Loucy (cell line): ENCODE data around the gene LDB3.

Experiments
- H2AFZ ChIP-seq: fragments of 200-600 bp; sonication (generic); 2 replicates; pipeline ENCODE4 v1.6.0; 2016; ENCODE audit warnings: antibody characterized with exemption, mild to moderate bottlenecking, low read length, moderate library complexity
- H3F3A ChIP-seq: fragments of 200-600 bp; 2 replicates; pipeline ENCODE4 v1.6.0; 2016; ENCODE audit warnings: antibody characterized with exemption, low read depth, mild to moderate bottlenecking
- H3K27me3 ChIP-seq: fragments of 200-600 bp; sonication (generic); 2 replicates; pipeline ENCODE4 v1.6.1; 2014; ENCODE audit warnings: low read length, mild to moderate bottlenecking; ENCODE audit not compliant: insufficient read depth, poor library complexity, severe bottlenecking
- H3K36me3 ChIP-seq: fragments of 200-600 bp; sonication (generic); 2 replicates; pipeline ENCODE4 v1.6.1; 2016; ENCODE audit warnings: low read length; ENCODE audit not compliant: insufficient read depth
- H3K4me1 ChIP-seq: fragments of 200-600 bp; sonication (generic); 2 replicates; pipeline ENCODE4 v1.5.1; 2014; ENCODE audit warnings: low read length, mild to moderate bottlenecking; ENCODE audit not compliant: insufficient read depth, poor library complexity, severe bottlenecking
- H3K4me2 ChIP-seq: fragments of 200-600 bp; sonication (generic); 2 replicates; pipeline ENCODE4 v1.6.0; 2014; ENCODE audit warnings: antibody characterized with exemption, low read length, low read depth, mild to moderate bottlenecking; ENCODE audit not compliant: poor library complexity, severe bottlenecking
- H3K4me3 ChIP-seq: fragments of 200-600 bp; sonication (generic); 2 replicates; pipeline ENCODE4 v1.5.1; 2014; ENCODE audit warnings: low read length, mild to moderate bottlenecking, mixed read lengths; ENCODE audit not compliant: poor library complexity, severe bottlenecking
- H3K79me2 ChIP-seq: fragments of 200-600 bp; sonication (generic); 2 replicates; pipeline ENCODE4 v1.6.1; 2014; ENCODE audit warnings: low read length; ENCODE audit not compliant: insufficient read depth
- H3K9ac ChIP-seq: fragments of 200-600 bp; sonication (generic); 2 replicates; pipeline ENCODE4 v1.6.0; 2014; ENCODE audit warnings: mild to moderate bottlenecking, low read depth, low read length, moderate library complexity; ENCODE audit not compliant: poor library complexity, severe bottlenecking
- H3K9me2 ChIP-seq: fragments of 200-600 bp; sonication (generic); replicated peaks from 2 replicates; pipeline ENCODE4 v1.6.1; 2016; ENCODE audit warnings: low read depth, low read length, mixed read lengths
- H3K9me3 ChIP-seq: fragments of 200-600 bp; sonication (generic); 2 replicates; pipeline ENCODE4 v1.6.1; 2014; ENCODE audit warnings: mild to moderate bottlenecking, antibody characterized with exemption, low read length, low read depth; ENCODE audit not compliant: insufficient read depth
- H4K20me1 ChIP-seq: fragments of 200-600 bp; sonication (generic); 2 replicates; pipeline ENCODE4 v1.6.0; 2014; ENCODE audit warnings: antibody characterized with exemption, low read length, mild to moderate bottlenecking; ENCODE audit not compliant: insufficient read depth, poor library complexity, severe bottlenecking
- EZH2phosphoT487 ChIP-seq: fragments of 200-600 bp; IDR thresholded peaks from 2 replicates; pipeline ENCODE4 v1.6.1; 2018; ENCODE audit warnings: antibody characterized with exemption, mild to moderate bottlenecking, moderate library complexity, borderline replicate concordance
- TF ChIP-seq, protein P1 (sequence below): fragments of 200-600 bp; sonication (generic); conservative IDR thresholded peaks from 2 replicates; pipeline ENCODE4 v1.5.1; 2014; ENCODE audit warnings: mild to moderate bottlenecking, antibody characterized with exemption, low read length

The LDB3 gene

DNA sequence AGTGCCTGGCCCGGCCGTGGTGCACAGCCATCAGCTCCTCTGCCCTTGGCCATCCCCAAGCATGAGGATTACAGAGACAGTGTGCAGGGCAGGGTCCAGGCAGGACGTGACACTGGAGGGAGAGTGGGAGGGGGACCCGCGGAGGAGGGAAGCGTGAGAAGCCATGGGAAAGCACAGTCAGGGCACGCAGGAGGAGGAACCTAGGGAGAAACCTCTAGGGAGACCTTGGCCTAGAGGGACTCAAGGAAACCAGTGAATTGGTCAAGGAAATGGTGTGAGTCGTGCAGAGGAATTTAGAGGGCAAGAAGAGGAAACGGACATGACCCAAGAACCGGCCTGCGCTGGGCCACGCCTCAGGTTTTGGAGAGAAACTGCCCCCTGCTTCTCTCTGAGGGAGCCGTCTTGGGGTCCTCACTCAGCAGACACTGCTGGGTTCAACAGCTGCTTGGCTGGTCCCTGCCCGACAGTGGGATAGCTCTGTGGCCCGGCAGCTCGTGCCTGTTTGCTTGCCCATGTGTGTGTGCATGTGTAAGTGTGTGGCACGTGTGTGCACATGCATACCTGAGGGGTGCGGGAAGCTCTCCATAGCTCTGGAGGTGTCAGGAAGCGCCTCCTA, 10.8 kb upstream of the LDB3 start:
- H4K20me1 ChIP-seq: no peaks in the 10 kb centered on the region
- H2AFZ ChIP-seq: no peak overlapping the region
- H3K9ac ChIP-seq: no peak overlapping the region
- TF ChIP-seq, protein P1, sequence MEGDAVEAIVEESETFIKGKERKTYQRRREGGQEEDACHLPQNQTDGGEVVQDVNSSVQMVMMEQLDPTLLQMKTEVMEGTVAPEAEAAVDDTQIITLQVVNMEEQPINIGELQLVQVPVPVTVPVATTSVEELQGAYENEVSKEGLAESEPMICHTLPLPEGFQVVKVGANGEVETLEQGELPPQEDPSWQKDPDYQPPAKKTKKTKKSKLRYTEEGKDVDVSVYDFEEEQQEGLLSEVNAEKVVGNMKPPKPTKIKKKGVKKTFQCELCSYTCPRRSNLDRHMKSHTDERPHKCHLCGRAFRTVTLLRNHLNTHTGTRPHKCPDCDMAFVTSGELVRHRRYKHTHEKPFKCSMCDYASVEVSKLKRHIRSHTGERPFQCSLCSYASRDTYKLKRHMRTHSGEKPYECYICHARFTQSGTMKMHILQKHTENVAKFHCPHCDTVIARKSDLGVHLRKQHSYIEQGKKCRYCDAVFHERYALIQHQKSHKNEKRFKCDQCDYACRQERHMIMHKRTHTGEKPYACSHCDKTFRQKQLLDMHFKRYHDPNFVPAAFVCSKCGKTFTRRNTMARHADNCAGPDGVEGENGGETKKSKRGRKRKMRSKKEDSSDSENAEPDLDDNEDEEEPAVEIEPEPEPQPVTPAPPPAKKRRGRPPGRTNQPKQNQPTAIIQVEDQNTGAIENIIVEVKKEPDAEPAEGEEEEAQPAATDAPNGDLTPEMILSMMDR: no peak
- no peak for TF ChIP-seq EZH2phosphoT487
- no peaks in the 10 kb centered on the region for H3K79me2 ChIP-seq
- no peaks in the 10 kb centered on the region for H3K4me1 ChIP-seq
- H3K27me3 ChIP-seq: no peaks in the 10 kb centered on the region
- no peaks in the 10 kb centered on the region for H3K9me3 ChIP-seq
- H3F3A ChIP-seq: no peaks in the 10 kb centered on the region
- H3K4me2 ChIP-seq: no peak overlapping the region
- H3K36me3 ChIP-seq: no peaks in the 10 kb centered on the region
- no peaks in the 10 kb centered on the region for H3K9me2 ChIP-seq
- H3K4me3 ChIP-seq: no peak overlapping the region

DNA sequence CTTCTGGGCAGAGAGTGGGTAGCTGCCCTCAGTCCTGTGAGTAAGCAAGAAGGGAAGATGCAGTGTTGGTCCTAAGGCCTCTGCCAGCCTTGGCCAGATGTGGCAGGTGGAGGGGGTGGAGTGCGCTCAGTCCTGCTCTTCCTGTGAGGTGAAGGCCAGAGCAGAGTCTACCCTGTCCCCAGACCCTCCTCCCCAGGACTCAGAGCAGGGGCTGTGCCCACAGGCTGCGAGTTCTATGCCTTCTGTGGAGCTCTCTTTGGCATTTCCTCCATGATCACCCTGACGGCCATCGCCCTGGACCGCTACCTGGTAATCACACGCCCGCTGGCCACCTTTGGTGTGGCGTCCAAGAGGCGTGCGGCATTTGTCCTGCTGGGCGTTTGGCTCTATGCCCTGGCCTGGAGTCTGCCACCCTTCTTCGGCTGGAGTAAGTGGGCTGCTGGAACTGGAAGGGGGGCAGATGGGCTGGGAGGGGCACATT, 10.0 kb upstream of the LDB3 start:
- Histone ChIP-seq H3K79me2 (no peaks in the 10 kb centered on the region), H3K27me3 (no peaks in the 10 kb centered on the region), H3K4me2 (no peak overlapping the region), H3K36me3 (no peaks in the 10 kb centered on the region), H3F3A (no peaks in the 10 kb centered on the region), H3K9me3 (no peaks in the 10 kb centered on the region), H2AFZ (no peak overlapping the region), H3K4me1 (no peaks in the 10 kb centered on the region), H4K20me1 (no peaks in the 10 kb centered on the region), H3K4me3 (no peak overlapping the region), H3K9ac (no peak overlapping the region), H3K9me2 (no peaks in the 10 kb centered on the region)
- TF ChIP-seq EZH2phosphoT487: no peak

DNA sequence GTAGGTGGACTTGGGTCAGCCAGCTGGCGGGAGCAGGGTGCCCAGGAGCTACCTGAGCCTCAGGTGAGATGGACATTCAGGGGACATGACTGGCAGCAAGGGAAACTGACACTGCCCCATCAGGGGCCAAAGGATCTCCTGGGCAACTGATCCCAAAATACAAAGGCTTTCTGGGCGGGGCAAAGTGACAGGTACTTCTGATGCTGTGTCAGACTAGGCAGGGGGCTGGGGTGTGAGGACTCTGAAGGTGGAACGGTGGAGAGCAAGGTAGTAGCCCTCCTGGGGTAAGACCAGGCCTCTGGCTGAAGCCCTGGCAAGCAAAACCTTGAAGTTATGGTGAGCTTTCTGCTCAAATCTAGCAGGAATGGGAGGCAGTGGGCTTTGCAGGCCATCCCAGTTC, 9.6 kb upstream of the LDB3 start:
- Histone ChIP-seq H3K27me3 (no peaks in the 10 kb centered on the region), H3K36me3 (no peaks in the 10 kb centered on the region), H3F3A (no peaks in the 10 kb centered on the region), H4K20me1 (no peaks in the 10 kb centered on the region), H3K9ac (no peak overlapping the region), H3K9me2 (no peaks in the 10 kb centered on the region), H3K4me3 (no peak overlapping the region), H2AFZ (no peak overlapping the region), H3K79me2 (no peaks in the 10 kb centered on the region), H3K9me3 (no peaks in the 10 kb centered on the region), H3K4me2 (no peak overlapping the region), H3K4me1 (no peaks in the 10 kb centered on the region)
- TF ChIP-seq EZH2phosphoT487: no peak
- TF ChIP-seq, protein P1: no peak

DNA sequence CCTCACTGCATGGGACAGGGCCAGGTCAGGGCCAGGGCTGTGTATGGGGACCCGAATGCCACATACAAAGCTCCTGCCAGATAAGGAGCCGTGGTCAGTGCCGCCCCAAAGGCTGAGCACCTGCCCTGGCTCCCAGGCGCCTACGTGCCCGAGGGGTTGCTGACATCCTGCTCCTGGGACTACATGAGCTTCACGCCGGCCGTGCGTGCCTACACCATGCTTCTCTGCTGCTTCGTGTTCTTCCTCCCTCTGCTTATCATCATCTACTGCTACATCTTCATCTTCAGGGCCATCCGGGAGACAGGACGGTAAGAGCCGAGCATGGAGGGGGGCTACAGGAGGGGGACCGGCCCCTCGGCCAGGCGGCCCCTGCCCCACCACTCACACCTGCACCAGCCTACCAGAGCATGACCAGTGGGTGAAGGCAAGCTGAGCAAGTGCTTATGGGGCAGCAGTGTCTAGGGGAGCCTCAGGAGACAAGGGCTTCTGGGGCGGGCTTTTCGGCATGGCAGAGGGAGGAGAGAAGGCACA, 9.1 kb upstream of the LDB3 start:
- Histone ChIP-seq H3K9me2 (no peaks in the 10 kb centered on the region), H3K27me3 (no peaks in the 10 kb centered on the region), H3K4me2 (no peak overlapping the region), H4K20me1 (no peaks in the 10 kb centered on the region), H3K9me3 (no peaks in the 10 kb centered on the region), H3K4me3 (no peak overlapping the region), H3K79me2 (no peaks in the 10 kb centered on the region), H3K9ac (no peak overlapping the region), H3K4me1 (no peaks in the 10 kb centered on the region), H2AFZ (no peak overlapping the region), H3F3A (no peaks in the 10 kb centered on the region), H3K36me3 (no peaks in the 10 kb centered on the region)
- TF ChIP-seq EZH2phosphoT487: no peak
- TF ChIP-seq, protein P1: no peak
